Measurements from ENCODE around the gene ATP2B2. TPM values are rescaled to one million over a fixed set of nuclear protein-coding genes. Genes with fewer than 3 reads are reported as not detected.

Gene ATP2B2
- total and polyA plus RNA-seq, 9 of the 15 experiments (the other 6 are each of a cell fraction or from before 2014, with no cell fraction given): 0.06 TPM; not detected in 8

DNA sequence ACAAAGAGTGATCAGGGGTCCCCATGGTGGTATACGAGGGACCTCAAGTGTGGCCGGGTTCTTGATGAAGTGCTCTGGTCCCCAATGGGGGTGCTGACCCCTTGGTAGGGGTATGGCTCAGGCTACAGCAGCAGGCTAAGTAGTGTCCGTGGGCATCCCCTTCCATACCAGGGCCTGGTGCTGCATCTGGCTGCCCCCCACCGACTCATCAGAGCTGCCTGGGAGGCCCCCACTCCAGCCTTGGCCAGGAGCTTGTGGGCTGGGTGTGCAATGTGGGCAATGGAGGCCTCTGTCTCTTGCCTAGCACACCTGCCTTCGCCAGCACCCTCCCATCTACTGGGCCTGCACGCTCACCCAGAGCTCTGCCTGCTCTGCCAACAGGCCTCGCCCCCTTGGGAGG lies 125.4 kb downstream of the ATP2B2 start:
- H3K4me2 ChIP-seq (ENCODE audit: insufficient read depth, low read length): no peak overlapping the region
- H3K4me1 ChIP-seq (replicated peaks in 1 of 2; ENCODE audit: control insufficient read depth in 2 of 2, insufficient read depth in 2 of 2, low read length in 2 of 2): peaks cover 0 to 5% of the 10 kb centered on the region in 2 experiments; a peak in 1 of 5 replicates
- POLR2A ChIA-PET: interaction anchor here (0.6 to 1.7 kb wide), 4 partner anchors 9 to 650 kb away, joined by 3 to 9 read pairs (median 4); no protein-coding TSS in a partner anchor
- no peaks in the 10 kb centered on the region for H3K9me1 ChIP-seq (ENCODE audit: control insufficient read depth, insufficient read depth, low read length)
- no peak overlapping the region for H3K9ac ChIP-seq (ENCODE audit: insufficient read depth in 1 of 2, low read depth in 2 of 2, low read length in 2 of 2)
- no peaks in the 10 kb centered on the region for H3K36me3 ChIP-seq (ENCODE audit: control insufficient read depth, insufficient read depth, low read length)
- no peaks in the 10 kb centered on the region for H3K79me2 ChIP-seq (ENCODE audit: control insufficient read depth, insufficient read depth, low read length)
- DNase-seq (ENCODE audit: extremely low read depth in 1 of 4, low spot score in 3 of 4): no peak
- H3K27me3 ChIP-seq (ENCODE audit: control insufficient read depth in 2 of 2, insufficient read depth in 2 of 2, low read length in 2 of 2): peaks cover 41 to 65% of the 10 kb centered on the region in 2 experiments
- peaks cover 7% of the 10 kb centered on the region for H4K20me1 ChIP-seq (replicated peaks; ENCODE audit: control insufficient read depth, insufficient read depth, low read length)
- H3K9me3 ChIP-seq (replicated peaks; ENCODE audit: control insufficient read depth, insufficient read depth, low read depth, low read length): no peaks in the 10 kb centered on the region
- CTCF ChIA-PET (ENCODE audit: low intra/inter-chr PET ratio): no interaction called here
- 0% methylated on average over 7 of the region's 7 CpGs for WGBS (ENCODE audit: insufficient coverage, low coverage, missing lambda C conversion rate)
- H2AFZ ChIP-seq (ENCODE audit: low read depth, low read length): no peak overlapping the region
- no peak overlapping the region for H3K27ac ChIP-seq (ENCODE audit: extremely low read depth, low read depth, low read length)
- no peak for ATAC-seq
- in situ Hi-C loops (cut with MboI): no loop called here
- no peak for FAIRE-seq
- intact Hi-C loops (cut with micrococcal nuclease): no loop called here
- no peak for TF ChIP-seq RBM22 (IDR thresholded peaks at IDR 0.05; ENCODE audit: low read depth, low read length, poor library complexity, severe bottlenecking)
- H3K4me3 ChIP-seq: no peak overlapping the region
- BruUV-seq (replicated peaks): no TSS peak

DNA sequence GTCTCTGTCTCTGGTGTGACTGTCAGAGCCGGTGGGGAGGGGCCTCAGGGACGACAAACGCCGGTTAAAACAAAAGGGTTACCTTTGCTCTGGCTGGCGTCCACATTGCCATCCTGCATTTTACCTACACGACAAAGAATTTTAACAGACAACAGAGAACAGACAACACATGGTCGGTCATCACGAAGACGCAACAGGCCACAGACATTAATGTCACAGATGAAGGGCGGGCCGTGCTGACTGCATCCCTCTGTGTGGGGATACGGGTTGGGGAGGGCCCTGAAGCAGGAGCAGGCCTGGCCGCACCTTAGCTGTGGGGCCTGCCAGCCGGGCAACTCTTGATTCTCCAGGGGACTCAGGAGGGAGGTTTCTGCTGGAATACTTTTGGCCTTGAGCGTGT lies 126.2 kb downstream of the ATP2B2 start:
- ChIA-PET CTCF (ENCODE audit: low intra/inter-chr PET ratio) (no interaction called here), POLR2A (interaction anchor here (0.6 to 1.6 kb wide), 2 partner anchors 14 to 601 kb away, joined by 3 to 4 read pairs; no protein-coding TSS in a partner anchor)
- Histone ChIP-seq H3K4me2 (ENCODE audit: insufficient read depth, low read length) (no peak overlapping the region), H3K9ac (ENCODE audit: insufficient read depth in 1 of 2, low read depth in 2 of 2, low read length in 2 of 2) (no peak overlapping the region), H3K4me3 (no peak overlapping the region), H3K79me2 (ENCODE audit: control insufficient read depth, insufficient read depth, low read length) (no peaks in the 10 kb centered on the region), H2AFZ (ENCODE audit: low read depth, low read length) (no peak overlapping the region), H3K27me3 (ENCODE audit: control insufficient read depth in 2 of 2, insufficient read depth in 2 of 2, low read length in 2 of 2) (peaks cover 41 to 60% of the 10 kb centered on the region in 2 experiments), H3K9me1 (ENCODE audit: control insufficient read depth, insufficient read depth, low read length) (no peaks in the 10 kb centered on the region), H3K4me1 (replicated peaks in 1 of 2; ENCODE audit: control insufficient read depth in 2 of 2, insufficient read depth in 2 of 2, low read length in 2 of 2) (peaks cover 0 to 5% of the 10 kb centered on the region in 2 experiments; a peak in 1 of 5 replicates), H3K36me3 (ENCODE audit: control insufficient read depth, insufficient read depth, low read length) (no peaks in the 10 kb centered on the region), H4K20me1 (replicated peaks; ENCODE audit: control insufficient read depth, insufficient read depth, low read length) (peaks cover 7% of the 10 kb centered on the region), H3K27ac (ENCODE audit: extremely low read depth, low read depth, low read length) (no peak overlapping the region), H3K9me3 (replicated peaks; ENCODE audit: control insufficient read depth, insufficient read depth, low read depth, low read length) (no peaks in the 10 kb centered on the region)
- BruUV-seq (replicated peaks): no TSS peak
- in situ Hi-C loops (cut with MboI): no loop called here
- TF ChIP-seq, protein P1, sequence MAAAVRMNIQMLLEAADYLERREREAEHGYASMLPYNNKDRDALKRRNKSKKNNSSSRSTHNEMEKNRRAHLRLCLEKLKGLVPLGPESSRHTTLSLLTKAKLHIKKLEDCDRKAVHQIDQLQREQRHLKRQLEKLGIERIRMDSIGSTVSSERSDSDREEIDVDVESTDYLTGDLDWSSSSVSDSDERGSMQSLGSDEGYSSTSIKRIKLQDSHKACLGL (CRISPR knock-in tag; IDR thresholded peaks at IDR 0.05; ENCODE audit: borderline replicate concordance, poor library complexity, severe bottlenecking): no peak
- TF ChIP-seq ASH1L (IDR thresholded peaks at IDR 0.05; ENCODE audit: borderline replicate concordance, low read depth, partially characterized antibody) (no peak), TCF3 (CRISPR knock-in tag; IDR thresholded peaks at IDR 0.05) (no peak), ARID1B (IDR thresholded peaks at IDR 0.05) (no peak), ZNF324 (CRISPR knock-in tag; IDR thresholded peaks at IDR 0.05) (no peak)
- intact Hi-C loops (cut with micrococcal nuclease): no loop called here
- 0% methylated on average over 15 of the region's 15 CpGs for WGBS (ENCODE audit: insufficient coverage, low coverage, missing lambda C conversion rate)
- no peak for DNase-seq (ENCODE audit: extremely low read depth in 1 of 4, low spot score in 3 of 4)
- FAIRE-seq: peak; percentile 19
- peak; percentile 14; the same call in 1 of the 3 replicates for ATAC-seq
